GM18505 (cell line): ENCODE measurements around the gene NCAM1.

Experiments used
- ATAC-seq: cut with Tn5 transposase; IDR thresholded peaks from one replicate; pipeline ENCODE4 v1.9.1; 2021; ENCODE audit not compliant: unreplicated experiment
- POLR2A ChIP-seq: IDR thresholded peaks from 4 replicates; pipeline ENCODE4 v1.6.1; 2011; ENCODE audit warnings: borderline replicate concordance; ENCODE audit not compliant: insufficient read depth, insufficient read length; ENCODE audit errors: extremely low read depth

Gene NCAM1

GRCh38 chr11:113104691-113105251 is 143.6 kb downstream of the NCAM1 start:
- no peak for TF ChIP-seq POLR2A
- ATAC-seq, result no peak

- TF ChIP-seq POLR2A, result no peak
- no peak for ATAC-seq
Observed at GRCh38 chr11:113105592-113105991, 144.4 kb downstream of the NCAM1 start.

- no peak for TF ChIP-seq POLR2A
- no peak for ATAC-seq
Observed at GRCh38 chr11:113106507-113106906, 145.3 kb downstream of the NCAM1 start.

GRCh38 chr11:113110046-113110445 is 148.8 kb downstream of the NCAM1 start:
- no peak for TF ChIP-seq POLR2A
- ATAC-seq, result no peak

- no peak for ATAC-seq
- no peak for TF ChIP-seq POLR2A
Observed at GRCh38 chr11:113111156-113111555, 149.9 kb downstream of the NCAM1 start.

GRCh38 chr11:113112307-113112706 is 151.1 kb downstream of the NCAM1 start:
- no peak for TF ChIP-seq POLR2A

GRCh38 chr11:113113801-113114704 is 152.8 kb downstream of the NCAM1 start:
- no peak for ATAC-seq

More at GRCh38 chr11:113112307-113112706, 151.1 kb downstream of the NCAM1 start:
- ATAC-seq, result no peak

GRCh38 chr11:113114705-113115027 is 153.4 kb downstream of the NCAM1 start:
- no peak for ATAC-seq
- no peak for TF ChIP-seq POLR2A

More at GRCh38 chr11:113113801-113114704, 152.8 kb downstream of the NCAM1 start:
- TF ChIP-seq POLR2A, result no peak

GRCh38 chr11:113118104-113118503 is 156.9 kb downstream of the NCAM1 start:
- no peak for TF ChIP-seq POLR2A
- ATAC-seq, result no peak

GRCh38 chr11:113119074-113119473 is 157.9 kb downstream of the NCAM1 start:
- ATAC-seq, result no peak

GRCh38 chr11:113119966-113120736 is 158.9 kb downstream of the NCAM1 start:
- no peak for TF ChIP-seq POLR2A

More at GRCh38 chr11:113119074-113119473, 157.9 kb downstream of the NCAM1 start:
- no peak for TF ChIP-seq POLR2A

GRCh38 chr11:113121746-113122145 is 160.5 kb downstream of the NCAM1 start:
- ATAC-seq, result no peak
- no peak for TF ChIP-seq POLR2A

More at GRCh38 chr11:113119966-113120736, 158.9 kb downstream of the NCAM1 start:
- ATAC-seq, result no peak

- no peak for TF ChIP-seq POLR2A
- no peak for ATAC-seq
Observed at GRCh38 chr11:113124006-113124405, 162.8 kb downstream of the NCAM1 start.
